H1 (cell line): ENCODE data around the gene CSNK1G3. TPM values are rescaled to one million over a fixed set of nuclear protein-coding genes. Genes with fewer than 3 reads are reported as not detected.

Source experiments
- CTCF ChIA-PET: fragments of 300-600 bp; sonication (Branson Sonifier 250); formaldehyde crosslinking; loops from one replicate; lab custom pipeline; 2021; ENCODE audit not compliant: partially characterized antibody; lab: Charles Lee
- POLR2A ChIA-PET: fragments of 300-600 bp; sonication (Branson Sonifier 250); formaldehyde crosslinking; loops from one replicate; lab custom pipeline; 2021; ENCODE audit warnings: inconsistent platforms; ENCODE audit not compliant: partially characterized antibody; lab: Charles Lee
- DNase-seq, 2 experiments: peaks; one replicate each; pipeline versions ENCODE4 v3.0.0 to v3.0.0-alpha.2; 2010 to 2022; ENCODE audit warnings: low spot score in 2 of 2, low read depth in 1 of 2, mixed read lengths in 1 of 2
- FAIRE-seq: peaks from 2 replicates; lab custom pipeline; 2011; peaks lifted over from hg19 to GRCh38; lab: Jason Lieb, UNC
- H2AFZ ChIP-seq: 2 replicates; pipeline ENCODE4 v1.8.1; 2012; ENCODE audit warnings: low read length, inconsistent platforms
- H2AK5ac ChIP-seq: 2 replicates; pipeline ENCODE4 v1.6.1; 2013; ENCODE audit warnings: low read depth, low read length
- H2BK120ac ChIP-seq: replicated peaks from 2 replicates; pipeline ENCODE3; 2013; ENCODE audit warnings: low read depth, low read length, inconsistent platforms
- H2BK12ac ChIP-seq: 2 replicates; pipeline ENCODE4 v1.6.1; 2013; ENCODE audit warnings: low read depth, low read length
- H2BK15ac ChIP-seq: 2 replicates; pipeline ENCODE4 v1.6.1; 2013; ENCODE audit warnings: low read length
- H2BK20ac ChIP-seq: 2 replicates; pipeline ENCODE4 v1.6.1; 2013; ENCODE audit warnings: low read length
- H2BK5ac ChIP-seq: 2 replicates; pipeline ENCODE4 v1.6.1; 2013; ENCODE audit warnings: low read depth, low read length
- H3K14ac ChIP-seq: 2 replicates; pipeline ENCODE4 v1.6.1; 2013; ENCODE audit warnings: inconsistent platforms; ENCODE audit not compliant: insufficient read length
- H3K18ac ChIP-seq: 2 replicates; pipeline ENCODE4 v1.6.1; 2013; ENCODE audit warnings: low read length; ENCODE audit errors: extremely low read depth
- H3K23ac ChIP-seq: 2 replicates; pipeline ENCODE4 v1.6.1; 2013; ENCODE audit warnings: inconsistent platforms; ENCODE audit not compliant: insufficient read length
- H3K23me2 ChIP-seq: 2 replicates; pipeline ENCODE4 v1.6.1; 2013; ENCODE audit warnings: low read depth, low read length
- H3K27ac ChIP-seq: 2 replicates; pipeline ENCODE4 v1.6.1; 2011; ENCODE audit warnings: low read depth, low read length, inconsistent platforms
- H3K27me3 ChIP-seq, 4 experiments: replicated peaks in 1 of 4; 1 replicate in 1 of 4; 2 replicates in 3 of 4; pipeline versions ENCODE4 v1.6.1 to v1.8.1; 2011 to 2013; ENCODE audit warnings: low read length in 3 of 4, mild to moderate bottlenecking in 3 of 4, inconsistent platforms in 2 of 4, mixed read lengths in 2 of 4, moderate library complexity in 1 of 4; ENCODE audit not compliant: control insufficient read depth in 3 of 4, insufficient read depth in 3 of 4; ENCODE audit errors: extremely low read depth in 1 of 4
- H3K36me3 ChIP-seq, 4 experiments: 2 replicates each; pipeline versions ENCODE4 v1.6.1 to v1.8.1; 2011 to 2013; ENCODE audit warnings: mild to moderate bottlenecking in 4 of 4, low read length in 3 of 4, moderate library complexity in 2 of 4, control low read depth in 1 of 4, inconsistent platforms in 1 of 4; ENCODE audit not compliant: insufficient read depth in 4 of 4, control insufficient read depth in 2 of 4
- H3K4ac ChIP-seq: replicated peaks from 2 replicates; pipeline ENCODE3; 2013; ENCODE audit warnings: low read length, low read depth, mixed read lengths, inconsistent platforms; ENCODE audit not compliant: insufficient read length
- H3K4me1 ChIP-seq, 4 experiments: replicated peaks in 1 of 4; 1 replicate in 1 of 4; 2 replicates in 3 of 4; pipeline versions ENCODE4 v1.6.1 to v1.8.1; 2011 to 2013; ENCODE audit warnings: low read length in 3 of 4, inconsistent platforms in 2 of 4, mixed read lengths in 1 of 4; ENCODE audit not compliant: insufficient read depth in 4 of 4, control insufficient read depth in 3 of 4
- H3K4me2 ChIP-seq, 2 experiments: 2 replicates each; pipeline versions ENCODE4 v1.6.1 to v1.8.1; 2011 to 2013; ENCODE audit warnings: low read depth in 2 of 2, low read length in 2 of 2, control low read depth in 1 of 2, inconsistent platforms in 1 of 2, mild to moderate bottlenecking in 1 of 2; ENCODE audit not compliant: insufficient read depth in 1 of 2
- H3K4me3 ChIP-seq, 4 experiments: fragments of 200-600, 300-600 bp in 1 of 4; sonication (generic), shearing (Covaris generic), sonication (Bioruptor Twin) in 1 of 4; 2 replicates each; pipeline versions ENCODE4 v1.5.1 to v1.8.1; 2011 to 2016; ENCODE audit warnings: low read length in 4 of 4, low read depth in 3 of 4, control low read depth in 2 of 4, inconsistent platforms in 2 of 4, mild to moderate bottlenecking in 2 of 4, mixed read lengths in 1 of 4, moderate library complexity in 1 of 4; ENCODE audit not compliant: insufficient read depth in 2 of 4; ENCODE audit errors: extremely low read depth in 1 of 4
- H3K56ac ChIP-seq: replicated peaks from 2 replicates; pipeline ENCODE3; 2013; ENCODE audit warnings: low read depth, mild to moderate bottlenecking, mixed read lengths, low read length, inconsistent platforms; ENCODE audit not compliant: insufficient read length
- H3K79me1 ChIP-seq: 2 replicates; pipeline ENCODE4 v1.6.1; 2013; ENCODE audit warnings: low read depth, low read length, control low read depth
- H3K79me2 ChIP-seq, 2 experiments: 2 replicates each; pipeline versions ENCODE4 v1.6.1 to v1.8.1; 2012 to 2013; ENCODE audit warnings: low read length in 2 of 2, mild to moderate bottlenecking in 2 of 2, inconsistent platforms in 1 of 2; ENCODE audit not compliant: insufficient read depth in 2 of 2, control insufficient read depth in 1 of 2
- H3K9ac ChIP-seq, 4 experiments: replicated peaks in 1 of 4; 1 replicate in 1 of 4; 2 replicates in 3 of 4; pipeline versions ENCODE4 v1.6.1 to v1.8.1; 2011 to 2013; ENCODE audit warnings: low read depth in 3 of 4, low read length in 3 of 4, control low read depth in 2 of 4, mild to moderate bottlenecking in 2 of 4, moderate library complexity in 2 of 4, inconsistent platforms in 1 of 4; ENCODE audit errors: extremely low read depth in 1 of 4
- H3K9me3 ChIP-seq, 2 experiments: 2 replicates each; pipeline versions ENCODE4 v1.6.1 to v1.8.1; 2012 to 2013; ENCODE audit warnings: mild to moderate bottlenecking in 2 of 2, moderate library complexity in 2 of 2, control low read depth in 1 of 2, inconsistent platforms in 1 of 2, low read depth in 1 of 2, low read length in 1 of 2, mixed read lengths in 1 of 2; ENCODE audit not compliant: insufficient read depth in 2 of 2
- H4K20me1 ChIP-seq, 2 experiments: replicated peaks in 1 of 2; 2 replicates each; pipeline versions ENCODE3 to v1.8.1; 2011 to 2013; ENCODE audit warnings: inconsistent platforms in 2 of 2, low read length in 2 of 2, mild to moderate bottlenecking in 1 of 2; ENCODE audit not compliant: insufficient read depth in 2 of 2, control insufficient read depth in 1 of 2
- H4K5ac ChIP-seq: 2 replicates; pipeline ENCODE4 v1.6.1; 2013; ENCODE audit warnings: low read length, low read depth, mixed read lengths, inconsistent platforms; ENCODE audit not compliant: insufficient read length
- H4K8ac ChIP-seq: 2 replicates; pipeline ENCODE4 v1.8.0; 2013; ENCODE audit warnings: mild to moderate bottlenecking, moderate library complexity, low read length, inconsistent platforms; ENCODE audit not compliant: insufficient read depth; ENCODE audit errors: extremely low read depth
- H4K91ac ChIP-seq: replicated peaks from 2 replicates; pipeline ENCODE3; 2013; ENCODE audit warnings: low read length, mixed read lengths, inconsistent platforms; ENCODE audit not compliant: insufficient read length
- BACH1 ChIP-seq: IDR thresholded peaks from 2 replicates; pipeline ENCODE4 v1.6.1; 2012; ENCODE audit warnings: low read length, improper control_type of control experiment
- CBX5 ChIP-seq: fragments of 300-800, 300-1000 bp; sonication (generic); IDR thresholded peaks from 2 replicates; pipeline ENCODE4 v1.7.1; 2016; ENCODE audit warnings: antibody characterized with exemption, low read length, low read depth
- EZH2 ChIP-seq: fragments of 200-600 bp; sonication (generic); IDR thresholded peaks from 2 replicates; pipeline ENCODE4 v1.7.1; 2012; ENCODE audit warnings: low read depth, mild to moderate bottlenecking, moderate library complexity, low read length, inconsistent platforms; ENCODE audit not compliant: severe bottlenecking
- POU5F1 ChIP-seq: IDR thresholded peaks from 2 replicates; pipeline ENCODE4 v1.6.1; 2011; ENCODE audit warnings: low read depth, mild to moderate bottlenecking, low read length, moderate library complexity
- RAD21 ChIP-seq, 2 experiments: IDR thresholded peaks in 1 of 2; conservative IDR thresholded peaks in 1 of 2; 2 replicates each; pipeline ENCODE4 v1.6.1; 2011; ENCODE audit warnings: low read depth in 2 of 2, low read length in 2 of 2, improper control_type of control experiment in 1 of 2, inconsistent platforms in 1 of 2, mild to moderate bottlenecking in 1 of 2, moderate library complexity in 1 of 2
- SAP30 ChIP-seq: fragments of 300-600 bp; sonication (generic); IDR thresholded peaks from 2 replicates; pipeline ENCODE4 v1.7.1; 2012; ENCODE audit warnings: low read length, moderate library complexity, mild to moderate bottlenecking, inconsistent platforms; ENCODE audit not compliant: insufficient read depth, insufficient replicate concordance
- SIX5 ChIP-seq: IDR thresholded peaks from 2 replicates; pipeline ENCODE4 v1.6.1; 2011; ENCODE audit warnings: mild to moderate bottlenecking, low read depth, low read length
- SRF ChIP-seq: IDR thresholded peaks from 2 replicates; pipeline ENCODE4 v1.6.1; 2011; ENCODE audit warnings: mild to moderate bottlenecking, low read depth, low read length, moderate library complexity
- ZNF274 ChIP-seq: IDR thresholded peaks from 2 replicates; pipeline ENCODE4 v1.7.0; 2012; ENCODE audit warnings: low read length, borderline replicate concordance; ENCODE audit errors: extremely low read depth
- WGBS, 2 experiments: shearing (Covaris generic) in 1 of 2; methylation state at CpG; one replicate each; pipeline versions ENCODE4 v1.1.6 to v1.1.7; 2013 to 2015; ENCODE audit warnings: low lambda C conversion rate in 2 of 2, mixed read lengths in 2 of 2, inconsistent platforms in 1 of 2, low coverage in 1 of 2, missing lambda C conversion rate in 1 of 2; ENCODE audit not compliant: insufficient replicate concordance in 2 of 2, insufficient coverage in 1 of 2, insufficient read length in 1 of 2; ENCODE audit errors: extremely low coverage in 1 of 2, missing lambda C conversion rate in 1 of 2; 5-methylcytosine and 5-hydroxymethylcytosine counted together
- polyA plus RNA-seq, 7 experiments: library from polyadenylated mRNA; depleted of rRNA in 3 of 7; stranded (reverse) in 5 of 7; unstranded in 2 of 7; fragments of >200 nt in 5 of 7; fragments of 200-250 nt in 2 of 7; gene quantifications; 1 replicate in 5 of 7; 2 replicates in 1 of 7; 4 replicates in 1 of 7; pipeline versions ENCODE4 v1.2.1 to v1.2.3, GENCODE V29; 2011 to 2013; ENCODE audit warnings: missing spikeins in 2 of 7, mixed read lengths in 2 of 7
- total RNA-seq: library from RNA; stranded (reverse); fragmentation: NEBNext Ultra II Directional; extraction: Animal tissue kit (Norgen Biotek cat#: 25700); gene quantifications from 2 replicates; pipeline ENCODE4 v1.2.1, GENCODE V29; 2021
- TF ChIP-seq, protein P1 (sequence below), 3 experiments: IDR thresholded peaks; 1 replicate in 2 of 3; 2 replicates in 1 of 3; pipeline versions ENCODE4 v1.5.1 to v1.6.1; 2011; ENCODE audit warnings: low read length in 3 of 3, mild to moderate bottlenecking in 3 of 3, inconsistent platforms in 2 of 3, low read depth in 1 of 3, moderate library complexity in 1 of 3; ENCODE audit not compliant: insufficient read depth in 1 of 3; ENCODE audit errors: control extremely low read depth in 1 of 3
- TF ChIP-seq, protein P2 (sequence below): IDR thresholded peaks from 2 replicates; pipeline ENCODE4 v1.6.1; 2012; ENCODE audit warnings: inconsistent platforms

CSNK1G3 gene
- total and polyA plus RNA-seq, 2 of the 8 experiments (the other 6 are each of a cell fraction or from before 2014, with no cell fraction given): 10.6 to 58.9 TPM

- Histone ChIP-seq H2AK5ac (no peak overlapping the region), H2BK12ac (no peak overlapping the region), H3K79me1 (no peaks in the 10 kb centered on the region), H3K23me2 (no peaks in the 10 kb centered on the region), H4K20me1 (no peaks in the 10 kb centered on the region), H3K36me3 (no peaks in the 10 kb centered on the region), H3K4me2 (no peak overlapping the region), H2BK20ac (no peak overlapping the region), H2BK120ac (no peak overlapping the region), H3K9me3 (no peaks in the 10 kb centered on the region), H3K56ac (no peak overlapping the region), H3K9ac (no peak overlapping the region), H4K91ac (no peak overlapping the region), H3K4me3 (no peak overlapping the region), H3K27ac (no peak overlapping the region), H3K27me3 (no peaks in the 10 kb centered on the region), H2BK5ac (no peak overlapping the region), H3K14ac (no peak overlapping the region), H4K8ac (no peak overlapping the region), H4K5ac (no peak overlapping the region), H3K18ac (no peak overlapping the region), H3K4me1 (peaks cover 0 to 3% (median 0%) of the 10 kb centered on the region in 4 experiments; a peak in 1 of 7 replicates), H2AFZ (no peak overlapping the region), H3K4ac (no peak overlapping the region), H2BK15ac (no peak overlapping the region), H3K79me2 (no peaks in the 10 kb centered on the region), H3K23ac (no peak overlapping the region)
- ChIA-PET POLR2A (interaction anchor here (0.6 to 10.1 kb wide), 3 partner anchors 14 to 1425 kb away, joined by 3 to 68 read pairs (median 6); partner anchors contain the start of genes CEP120 and CSNK1G3), CTCF (interaction anchor here (1.1 to 3.0 kb wide), 3 partner anchors 10 to 38 kb away, joined by 3 to 7 read pairs (median 4); no protein-coding TSS in a partner anchor)
- 95% methylated on average over 3 of the region's 3 CpGs; no CpG with 5 or more reads in 1 of the 2 experiments for WGBS, 2 experiments
- no peak for TF ChIP-seq CBX5
- no peak for TF ChIP-seq POU5F1
- no peak for TF ChIP-seq ZNF274
- TF ChIP-seq EZH2: no peak
- TF ChIP-seq, protein P1, sequence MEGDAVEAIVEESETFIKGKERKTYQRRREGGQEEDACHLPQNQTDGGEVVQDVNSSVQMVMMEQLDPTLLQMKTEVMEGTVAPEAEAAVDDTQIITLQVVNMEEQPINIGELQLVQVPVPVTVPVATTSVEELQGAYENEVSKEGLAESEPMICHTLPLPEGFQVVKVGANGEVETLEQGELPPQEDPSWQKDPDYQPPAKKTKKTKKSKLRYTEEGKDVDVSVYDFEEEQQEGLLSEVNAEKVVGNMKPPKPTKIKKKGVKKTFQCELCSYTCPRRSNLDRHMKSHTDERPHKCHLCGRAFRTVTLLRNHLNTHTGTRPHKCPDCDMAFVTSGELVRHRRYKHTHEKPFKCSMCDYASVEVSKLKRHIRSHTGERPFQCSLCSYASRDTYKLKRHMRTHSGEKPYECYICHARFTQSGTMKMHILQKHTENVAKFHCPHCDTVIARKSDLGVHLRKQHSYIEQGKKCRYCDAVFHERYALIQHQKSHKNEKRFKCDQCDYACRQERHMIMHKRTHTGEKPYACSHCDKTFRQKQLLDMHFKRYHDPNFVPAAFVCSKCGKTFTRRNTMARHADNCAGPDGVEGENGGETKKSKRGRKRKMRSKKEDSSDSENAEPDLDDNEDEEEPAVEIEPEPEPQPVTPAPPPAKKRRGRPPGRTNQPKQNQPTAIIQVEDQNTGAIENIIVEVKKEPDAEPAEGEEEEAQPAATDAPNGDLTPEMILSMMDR (IDR thresholded peaks at IDR 0.05; ENCODE audit: control extremely low read depth in 1 of 3, insufficient read depth in 1 of 3, low read depth in 1 of 3, low read length in 3 of 3): no peak
- TF ChIP-seq BACH1: no peak
- TF ChIP-seq, protein P2, sequence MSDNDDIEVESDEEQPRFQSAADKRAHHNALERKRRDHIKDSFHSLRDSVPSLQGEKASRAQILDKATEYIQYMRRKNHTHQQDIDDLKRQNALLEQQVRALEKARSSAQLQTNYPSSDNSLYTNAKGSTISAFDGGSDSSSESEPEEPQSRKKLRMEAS: no peak
- no peak for TF ChIP-seq RAD21 (IDR thresholded peaks at IDR 0.05 in 1 of 2, conservative IDR thresholded peaks at IDR 0.05 in 1 of 2; ENCODE audit: low read depth in 2 of 2, low read length in 2 of 2)
- TF ChIP-seq SAP30: no peak
- no peak for TF ChIP-seq SRF
- TF ChIP-seq SIX5: no peak
- FAIRE-seq (no peak), DNase-seq (no peak)
These were observed 15.1 kb upstream of the CSNK1G3 start for GRCh38 chr5:123496892-123497291.
